HG03520 (cell line): Measurements from ENCODE around the gene CACNB1.
"Not testable (repeated sequence)": the region's sequence is repeated elsewhere in the genome, so short reads cannot be mapped to it uniquely, and the experiment has no call there.

ENCODE experiments used
- ATAC-seq: cut with Tn5 transposase; IDR thresholded peaks from one replicate; pipeline ENCODE4 v1.9.1; 2021; ENCODE audit warnings: mild to moderate bottlenecking, moderate library complexity; ENCODE audit not compliant: unreplicated experiment

CACNB1 gene

GRCh38 chr17:39129544-39129943 lies 67.9 kb downstream of the CACNB1 start:
- not testable (repeated sequence) for ATAC-seq

GRCh38 chr17:39126436-39126835 lies 71.0 kb downstream of the CACNB1 start:
- ATAC-seq: no peak

DNA sequence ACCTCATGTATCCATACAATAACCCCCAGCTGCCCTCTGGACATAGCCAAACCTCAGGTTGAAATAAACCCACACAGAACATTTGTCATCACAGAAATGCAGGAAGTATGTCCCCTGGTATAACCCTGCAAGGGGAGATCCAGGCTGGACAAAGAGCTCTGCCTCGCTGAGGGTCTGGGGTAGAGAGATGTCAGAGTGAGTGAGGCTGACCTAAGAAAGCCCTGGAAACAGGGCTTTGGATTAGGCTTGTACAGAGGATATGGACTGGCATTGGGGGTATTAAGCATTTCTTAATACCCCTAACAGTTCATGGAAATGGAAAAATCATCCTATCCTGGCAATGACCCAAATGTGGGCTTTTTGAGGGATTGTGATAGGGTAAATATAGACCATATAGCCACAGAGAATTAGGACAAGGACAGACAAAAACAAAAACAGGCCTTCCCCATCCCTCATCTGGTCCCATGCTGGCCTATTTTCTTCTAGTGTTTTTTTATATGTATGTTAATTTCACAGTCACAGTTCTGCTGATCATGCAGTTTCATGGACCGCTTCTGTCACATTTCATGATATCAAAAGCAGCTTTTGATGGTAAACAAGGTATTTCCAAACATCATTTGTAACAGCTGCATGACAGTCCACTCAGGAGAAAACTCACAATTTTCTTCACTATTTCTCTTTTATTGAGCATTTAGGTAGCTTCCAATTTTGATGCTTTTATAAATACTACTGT lies 72.2 kb downstream of the CACNB1 start:
- ATAC-seq: no peak

DNA sequence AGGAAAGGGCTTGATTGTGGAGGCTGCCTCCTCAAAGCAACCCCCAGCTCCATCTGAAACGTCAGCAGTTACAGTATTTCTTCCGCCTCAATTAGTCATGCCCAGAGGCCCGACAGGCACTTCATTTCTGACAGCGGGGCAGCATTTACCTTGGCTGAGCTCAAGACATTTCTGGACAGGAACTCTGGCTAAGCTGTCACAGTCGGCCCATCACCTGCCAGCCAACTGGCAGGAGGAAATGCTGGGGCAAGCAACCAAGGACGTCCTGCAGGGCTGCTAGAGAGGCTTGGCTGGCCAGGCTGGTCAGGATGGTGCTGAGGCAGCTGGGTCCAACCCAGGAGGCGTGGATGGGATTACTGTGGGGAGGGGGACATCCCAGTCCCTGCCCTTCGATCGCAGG lies 73.8 kb downstream of the CACNB1 start:
- no peak for ATAC-seq
